ENCODE data around the gene SLC9C1. TPM values are rescaled to one million over a fixed set of nuclear protein-coding genes. Genes with fewer than 3 reads are reported as not detected.

SLC9C1 gene
- total and polyA plus RNA-seq, 9 of the 15 experiments (the other 6 are each of a cell fraction or from before 2014, with no cell fraction given), result not detected

DNA sequence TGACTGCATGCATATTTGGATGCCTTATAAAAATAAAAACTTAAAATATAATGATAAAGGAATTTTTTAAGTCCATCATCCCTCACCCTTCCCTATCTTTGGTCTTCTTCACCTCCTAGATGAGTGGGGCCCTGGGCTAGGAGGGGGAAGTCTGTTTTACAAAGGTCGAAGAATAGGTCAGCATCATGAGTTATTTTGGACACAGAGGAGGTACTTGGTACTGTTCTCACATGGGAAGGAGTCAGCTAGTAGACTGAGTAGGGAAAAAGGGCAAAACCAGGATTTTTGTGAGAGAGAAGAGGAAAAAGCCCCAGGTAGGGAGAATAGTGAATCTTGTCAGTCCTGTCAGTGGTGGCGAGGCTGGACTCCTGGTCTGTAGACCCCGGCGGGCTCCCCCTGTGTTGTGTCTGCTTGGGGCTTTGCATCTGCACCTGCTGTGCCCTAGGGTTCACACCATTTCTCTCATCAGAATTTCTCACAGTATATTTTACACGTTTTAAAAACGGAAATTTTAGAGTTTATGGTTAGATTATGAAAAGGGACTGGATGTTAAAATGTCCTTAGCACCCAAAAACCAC is 178.1 kb downstream of the SLC9C1 start:
- H3K36me3 ChIP-seq (ENCODE audit: control insufficient read depth, insufficient read depth, low read length), result 0 out of 3 replicates have a peak, but pooled peaks cover 2% of the 10 kb centered on the region
- no peaks in the 10 kb centered on the region for H3K4me1 ChIP-seq (replicated peaks in 1 of 2; ENCODE audit: control insufficient read depth in 2 of 2, insufficient read depth in 2 of 2, low read length in 2 of 2)
- H3K9me3 ChIP-seq (replicated peaks; ENCODE audit: control insufficient read depth, insufficient read depth, low read depth, low read length), result no peaks in the 10 kb centered on the region
- WGBS (ENCODE audit: insufficient coverage, low coverage, missing lambda C conversion rate), result 35% methylated on average over 3 of the region's 6 CpGs
- no TSS peak for BruUV-seq (replicated peaks)
- in situ Hi-C loops (cut with MboI) (loop anchor here (25.0 kb wide), 1 partner anchor 396 kb away; no protein-coding TSS in a partner anchor), intact Hi-C loops (cut with micrococcal nuclease) (no loop called here)
- FAIRE-seq (no peak), ATAC-seq (no peak), DNase-seq (ENCODE audit: extremely low read depth in 1 of 4, low spot score in 3 of 4) (no peak)
- H3K4me2 ChIP-seq (ENCODE audit: insufficient read depth, low read length), result no peak overlapping the region
- no peaks in the 10 kb centered on the region for H4K20me1 ChIP-seq (replicated peaks; ENCODE audit: control insufficient read depth, insufficient read depth, low read length)
- no peaks in the 10 kb centered on the region for H3K27me3 ChIP-seq (ENCODE audit: control insufficient read depth in 2 of 2, insufficient read depth in 2 of 2, low read length in 2 of 2)
- ChIA-PET CTCF (ENCODE audit: low intra/inter-chr PET ratio) (no interaction called here), POLR2A (no interaction called here)
- H3K4me3 ChIP-seq, result no peak overlapping the region
- no peaks in the 10 kb centered on the region for H3K9me1 ChIP-seq (ENCODE audit: control insufficient read depth, insufficient read depth, low read length)
- H2AFZ ChIP-seq (ENCODE audit: low read depth, low read length), result no peak overlapping the region
- no peaks in the 10 kb centered on the region for H3K79me2 ChIP-seq (ENCODE audit: control insufficient read depth, insufficient read depth, low read length)
- H3K27ac ChIP-seq (ENCODE audit: extremely low read depth, low read depth, low read length), result no peak overlapping the region
- H3K9ac ChIP-seq (ENCODE audit: insufficient read depth in 1 of 2, low read depth in 2 of 2, low read length in 2 of 2), result no peak overlapping the region
- TF ChIP-seq ZNF57 (CRISPR knock-in tag; IDR thresholded peaks at IDR 0.05), result no peak
- no peak for TF ChIP-seq POLR2H (tag; IDR thresholded peaks at IDR 0.05; ENCODE audit: low read depth)
- no peak for TF ChIP-seq HMGXB4 (CRISPR knock-in tag; IDR thresholded peaks at IDR 0.05)
- TF ChIP-seq, protein P1, sequence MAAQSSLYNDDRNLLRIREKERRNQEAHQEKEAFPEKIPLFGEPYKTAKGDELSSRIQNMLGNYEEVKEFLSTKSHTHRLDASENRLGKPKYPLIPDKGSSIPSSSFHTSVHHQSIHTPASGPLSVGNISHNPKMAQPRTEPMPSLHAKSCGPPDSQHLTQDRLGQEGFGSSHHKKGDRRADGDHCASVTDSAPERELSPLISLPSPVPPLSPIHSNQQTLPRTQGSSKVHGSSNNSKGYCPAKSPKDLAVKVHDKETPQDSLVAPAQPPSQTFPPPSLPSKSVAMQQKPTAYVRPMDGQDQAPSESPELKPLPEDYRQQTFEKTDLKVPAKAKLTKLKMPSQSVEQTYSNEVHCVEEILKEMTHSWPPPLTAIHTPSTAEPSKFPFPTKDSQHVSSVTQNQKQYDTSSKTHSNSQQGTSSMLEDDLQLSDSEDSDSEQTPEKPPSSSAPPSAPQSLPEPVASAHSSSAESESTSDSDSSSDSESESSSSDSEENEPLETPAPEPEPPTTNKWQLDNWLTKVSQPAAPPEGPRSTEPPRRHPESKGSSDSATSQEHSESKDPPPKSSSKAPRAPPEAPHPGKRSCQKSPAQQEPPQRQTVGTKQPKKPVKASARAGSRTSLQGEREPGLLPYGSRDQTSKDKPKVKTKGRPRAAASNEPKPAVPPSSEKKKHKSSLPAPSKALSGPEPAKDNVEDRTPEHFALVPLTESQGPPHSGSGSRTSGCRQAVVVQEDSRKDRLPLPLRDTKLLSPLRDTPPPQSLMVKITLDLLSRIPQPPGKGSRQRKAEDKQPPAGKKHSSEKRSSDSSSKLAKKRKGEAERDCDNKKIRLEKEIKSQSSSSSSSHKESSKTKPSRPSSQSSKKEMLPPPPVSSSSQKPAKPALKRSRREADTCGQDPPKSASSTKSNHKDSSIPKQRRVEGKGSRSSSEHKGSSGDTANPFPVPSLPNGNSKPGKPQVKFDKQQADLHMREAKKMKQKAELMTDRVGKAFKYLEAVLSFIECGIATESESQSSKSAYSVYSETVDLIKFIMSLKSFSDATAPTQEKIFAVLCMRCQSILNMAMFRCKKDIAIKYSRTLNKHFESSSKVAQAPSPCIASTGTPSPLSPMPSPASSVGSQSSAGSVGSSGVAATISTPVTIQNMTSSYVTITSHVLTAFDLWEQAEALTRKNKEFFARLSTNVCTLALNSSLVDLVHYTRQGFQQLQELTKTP (IDR thresholded peaks at IDR 0.05; ENCODE audit: low read depth in 1 of 2, partially characterized antibody in 2 of 2), result no peak
- no peak for TF ChIP-seq ZNF445 (CRISPR knock-in tag; IDR thresholded peaks at IDR 0.05; ENCODE audit: low read depth)
- TF ChIP-seq FOSL1 (tag; conservative IDR thresholded peaks at IDR 0.05), result no peak
- no peak for TF ChIP-seq CREBBP (IDR thresholded peaks at IDR 0.05; ENCODE audit: low read depth, low read length)
- TF ChIP-seq ZNF518B (CRISPR knock-in tag; IDR thresholded peaks at IDR 0.05), result no peak
- TF ChIP-seq USF1 (CRISPR knock-in tag; IDR thresholded peaks at IDR 0.05), result no peak
